Pulmonary artery endothelial cell (primary cell): ENCODE data around the gene SEC63. TPM values are rescaled to one million over a fixed set of nuclear protein-coding genes. Genes with fewer than 3 reads are reported as not detected.
"Not testable (repeated sequence)": the region's sequence is repeated elsewhere in the genome, so short reads cannot be mapped to it uniquely, and the experiment has no call there.

ENCODE experiments used
- DNase-seq: peaks from one replicate; pipeline ENCODE4 v3.0.0-alpha.2; 2011; ENCODE audit warnings: low read depth, low spot score
- total RNA-seq: library from RNA; depleted of rRNA; stranded (reverse); fragments of >200 nt; gene quantifications from 2 replicates; pipeline ENCODE4 v1.2.3, GENCODE V29; 2014

Gene SEC63
- total RNA-seq, 1 donor from 2014 or later = 16.4 TPM

GRCh38 chr6:107934229-107934628 is 23.8 kb downstream of the SEC63 start:
- DNase-seq = not testable (repeated sequence)

- no peak for DNase-seq
Observed at GRCh38 chr6:107932580-107932979, 25.4 kb downstream of the SEC63 start.

- no peak for DNase-seq
Observed at GRCh38 chr6:107931894-107932293, 26.1 kb downstream of the SEC63 start.

GRCh38 chr6:107928984-107929383 is 29.0 kb downstream of the SEC63 start:
- DNase-seq = no peak

- DNase-seq = not testable (repeated sequence)
Observed at GRCh38 chr6:107926697-107927544, 31.1 kb downstream of the SEC63 start.

- DNase-seq = no peak
Observed at GRCh38 chr6:107917451-107918375, 40.3 kb downstream of the SEC63 start.

GRCh38 chr6:107916961-107917360 is 41.0 kb downstream of the SEC63 start:
- DNase-seq = not testable (repeated sequence)

GRCh38 chr6:107911692-107912091 is 46.3 kb downstream of the SEC63 start:
- DNase-seq = no peak

GRCh38 chr6:107894809-107895396 is 63.1 kb downstream of the SEC63 start:
- DNase-seq = no peak

- not testable (repeated sequence) for DNase-seq
Observed at GRCh38 chr6:107890431-107890830, 67.6 kb downstream of the SEC63 start.

GRCh38 chr6:107885950-107886349 is 72.1 kb downstream of the SEC63 start:
- not testable (repeated sequence) for DNase-seq

GRCh38 chr6:107879941-107880340 is 78.1 kb downstream of the SEC63 start:
- no peak for DNase-seq

- DNase-seq = no peak
Observed at GRCh38 chr6:107877968-107878367, 80.0 kb downstream of the SEC63 start.

- DNase-seq = no peak
Observed at GRCh38 chr6:107871976-107872375, 86.0 kb downstream of the SEC63 start.

GRCh38 chr6:107871512-107871911 is 86.5 kb downstream of the SEC63 start:
- DNase-seq = not testable (repeated sequence)

- no peak for DNase-seq
Observed at GRCh38 chr6:107871016-107871415, 87.0 kb downstream of the SEC63 start.

GRCh38 chr6:107870381-107870780 is 87.6 kb downstream of the SEC63 start:
- DNase-seq = no peak

GRCh38 chr6:107869871-107870270 is 88.1 kb downstream of the SEC63 start:
- DNase-seq = no peak

GRCh38 chr6:107868867-107869611 is 89.0 kb downstream of the SEC63 start:
- no peak for DNase-seq

GRCh38 chr6:107867302-107867615 is 90.7 kb downstream of the SEC63 start:
- DNase-seq = no peak

GRCh38 chr6:107866606-107867301 is 91.3 kb downstream of the SEC63 start:
- DNase-seq = no peak
